Neural cell (in vitro differentiated cells): Measurements from ENCODE around the gene TMEM236.
"Not testable (repeated sequence)": the region's sequence is repeated elsewhere in the genome, so short reads cannot be mapped to it uniquely, and the experiment has no call there.

ENCODE experiments used
- EZH2 ChIP-seq: fragments of 200-600, 300-800 bp; shearing (Covaris generic), sonication (generic); IDR thresholded peaks from 2 replicates; pipeline ENCODE4 v1.6.1; 2014; ENCODE audit warnings: antibody characterized with exemption, low read length, borderline replicate concordance, mild to moderate bottlenecking; ENCODE audit not compliant: insufficient read depth, poor library complexity, severe bottlenecking
- POLR2AphosphoS5 ChIP-seq: IDR thresholded peaks from 2 replicates; pipeline ENCODE4 v1.6.1; 2012
- REST ChIP-seq: IDR thresholded peaks from 2 replicates; pipeline ENCODE4 v1.6.1; 2012; ENCODE audit warnings: borderline replicate concordance

GRCh38 chr10:17722317-17723014 is 29.5 kb upstream of the TMEM236 start:
- not testable (repeated sequence) for TF ChIP-seq POLR2AphosphoS5, EZH2, REST
